Cardiac fibroblast (primary cell): ENCODE data around the gene MAD1L1.

Experiments
- DNase-seq, 2 donors: peaks; one replicate each; pipeline versions ENCODE4 v3.0.0 to v3.0.0-alpha.2; 2010; ENCODE audit warnings: low read depth in 2 of 2
- H3K4me3 ChIP-seq, 2 donors: replicated peaks in 1 of 2; 1 replicate in 1 of 2; 2 replicates in 1 of 2; pipeline ENCODE4 v1.5.1; 2011; ENCODE audit warnings: low read depth in 2 of 2, low read length in 2 of 2, mild to moderate bottlenecking in 2 of 2, moderate library complexity in 1 of 2
- CTCF ChIP-seq: IDR thresholded peaks from one replicate; pipeline ENCODE4 v1.5.1; 2011; ENCODE audit warnings: low read depth, mild to moderate bottlenecking, low read length, inconsistent platforms

Gene MAD1L1

DNA sequence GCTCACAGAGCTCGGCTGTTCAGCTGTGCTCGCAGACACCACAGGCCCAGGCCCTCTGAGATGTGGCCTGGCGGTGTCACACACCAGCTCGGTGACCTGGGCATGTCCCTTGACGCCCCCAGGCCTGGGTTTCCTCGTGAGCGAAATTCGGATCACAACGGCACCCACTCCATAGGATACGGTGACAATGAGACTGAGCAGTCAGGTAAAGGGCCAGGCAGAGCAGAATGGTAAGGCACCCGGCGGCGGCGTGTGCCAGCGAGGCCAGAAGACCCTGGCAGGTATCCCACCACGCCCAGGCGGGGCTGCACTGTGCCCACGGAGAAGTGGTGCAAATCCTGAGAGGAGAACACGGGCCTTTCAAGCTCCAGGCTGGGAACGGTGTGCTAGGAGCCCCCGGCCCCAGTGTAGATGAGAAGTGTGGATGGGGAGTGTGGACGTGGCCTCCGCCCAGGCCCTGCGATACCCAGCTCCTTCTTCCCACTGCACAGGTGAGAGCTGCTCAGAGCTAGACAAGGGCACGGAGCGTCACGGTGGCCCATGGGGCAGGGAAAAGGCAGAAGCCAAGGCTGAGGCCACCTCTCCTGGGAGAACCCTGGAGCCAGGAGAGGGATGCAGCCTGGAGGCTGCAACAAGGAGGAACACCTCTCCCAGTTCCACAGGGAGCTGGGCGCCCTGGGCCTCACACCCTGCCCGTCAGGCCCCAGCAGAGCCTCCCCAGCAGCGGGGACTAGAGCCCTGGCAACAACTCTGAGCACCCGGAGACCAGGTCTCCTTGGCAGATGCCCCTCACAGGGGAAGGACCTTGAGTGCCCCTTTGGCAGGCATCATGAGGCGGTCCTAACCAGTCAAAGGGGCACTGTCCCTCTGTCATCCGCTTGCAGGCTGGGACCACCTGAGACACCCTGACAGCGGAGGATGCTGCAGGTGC, 219.1 kb downstream of the MAD1L1 start:
- no peak overlapping the region for H3K4me3 ChIP-seq
- DNase-seq = no peak
- TF ChIP-seq CTCF = no peak

- H3K4me3 ChIP-seq = no peak overlapping the region
- no peak for TF ChIP-seq CTCF
- peak; percentile 22 to 48 for DNase-seq
Observed at GRCh38 chr7:2012981-2013380, 219.8 kb downstream of the MAD1L1 start.

DNA sequence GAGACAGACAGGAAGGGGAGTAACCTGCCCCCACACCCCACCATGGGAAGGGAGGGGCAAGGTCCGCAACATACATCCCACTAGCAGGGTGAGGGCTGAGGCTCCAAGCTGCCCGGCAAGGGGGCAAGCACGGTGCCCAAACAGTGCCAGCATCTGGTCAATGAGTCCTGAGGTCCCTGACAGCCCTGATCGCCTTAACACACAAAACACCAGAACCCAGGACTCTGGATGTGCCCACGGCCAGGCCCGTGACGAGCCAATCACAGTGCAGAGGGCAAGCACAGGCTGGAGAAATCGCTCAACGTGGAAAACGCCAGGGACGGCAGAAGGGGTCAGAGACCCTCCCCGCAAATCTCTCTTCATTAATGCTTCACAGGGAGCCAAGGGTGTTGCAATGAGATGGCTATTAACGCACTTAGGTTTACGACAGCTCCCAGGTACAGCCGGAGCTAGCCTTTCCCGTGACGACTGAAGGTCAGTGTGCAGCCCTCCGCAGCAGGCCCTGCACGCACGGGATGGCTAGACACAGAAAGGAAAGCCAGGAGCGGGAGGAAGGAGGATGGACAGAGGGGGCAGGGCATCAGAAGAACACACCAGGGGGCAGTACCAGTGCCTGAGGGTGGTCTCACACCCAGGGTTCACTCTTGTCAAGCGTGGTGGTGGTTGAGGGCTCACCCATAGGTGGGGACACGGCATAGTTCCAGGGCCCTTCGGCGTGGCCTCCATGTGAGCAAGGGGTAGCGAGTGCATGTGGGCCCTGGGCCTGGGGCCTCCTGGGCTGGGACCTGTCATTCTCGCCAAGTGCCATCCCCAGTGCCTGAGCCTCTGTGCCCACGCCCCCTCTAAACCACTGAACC, 220.5 kb downstream of the MAD1L1 start:
- H3K4me3 ChIP-seq = no peak overlapping the region
- no peak for TF ChIP-seq CTCF
- no peak for DNase-seq

DNA sequence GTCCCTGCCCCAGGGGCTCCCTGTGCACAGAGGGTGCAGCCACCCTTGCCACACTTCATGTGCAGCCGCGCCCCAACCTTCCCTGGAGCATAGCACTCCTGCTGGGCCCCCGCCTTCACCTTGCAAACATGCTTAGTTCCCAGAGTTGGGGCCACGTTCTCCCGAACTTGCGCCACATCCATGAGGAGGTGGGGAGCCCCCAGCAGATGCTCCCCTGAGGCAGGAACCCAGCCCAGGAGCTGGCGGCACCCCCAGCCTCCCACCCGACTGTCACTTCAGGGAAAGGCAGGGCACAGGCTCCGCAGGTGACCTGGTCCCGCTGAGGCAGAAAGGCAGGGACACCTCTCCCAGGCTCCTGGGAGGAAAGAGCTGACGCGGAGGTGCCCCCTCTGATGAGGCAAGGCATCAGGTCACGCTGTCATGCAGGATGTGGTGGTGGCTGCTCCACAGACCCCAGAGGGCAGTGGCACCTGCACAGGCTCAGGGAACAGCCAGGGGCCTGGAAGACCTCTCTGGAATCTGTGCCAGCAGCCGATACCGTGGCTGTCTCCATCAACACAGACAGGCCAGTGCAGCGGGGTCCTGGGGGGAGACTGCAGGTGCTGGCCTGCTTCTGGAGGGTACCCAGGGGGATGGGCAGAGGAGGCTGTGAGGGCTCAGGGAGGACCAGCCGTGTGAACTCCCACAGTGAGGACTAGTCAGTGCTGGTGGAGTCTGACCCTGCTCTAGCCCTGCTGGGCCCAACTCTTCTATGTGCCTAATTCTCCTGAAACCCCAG, 221.3 kb downstream of the MAD1L1 start:
- DNase-seq = no peak
- no peak overlapping the region for H3K4me3 ChIP-seq
- TF ChIP-seq CTCF = no peak

DNA sequence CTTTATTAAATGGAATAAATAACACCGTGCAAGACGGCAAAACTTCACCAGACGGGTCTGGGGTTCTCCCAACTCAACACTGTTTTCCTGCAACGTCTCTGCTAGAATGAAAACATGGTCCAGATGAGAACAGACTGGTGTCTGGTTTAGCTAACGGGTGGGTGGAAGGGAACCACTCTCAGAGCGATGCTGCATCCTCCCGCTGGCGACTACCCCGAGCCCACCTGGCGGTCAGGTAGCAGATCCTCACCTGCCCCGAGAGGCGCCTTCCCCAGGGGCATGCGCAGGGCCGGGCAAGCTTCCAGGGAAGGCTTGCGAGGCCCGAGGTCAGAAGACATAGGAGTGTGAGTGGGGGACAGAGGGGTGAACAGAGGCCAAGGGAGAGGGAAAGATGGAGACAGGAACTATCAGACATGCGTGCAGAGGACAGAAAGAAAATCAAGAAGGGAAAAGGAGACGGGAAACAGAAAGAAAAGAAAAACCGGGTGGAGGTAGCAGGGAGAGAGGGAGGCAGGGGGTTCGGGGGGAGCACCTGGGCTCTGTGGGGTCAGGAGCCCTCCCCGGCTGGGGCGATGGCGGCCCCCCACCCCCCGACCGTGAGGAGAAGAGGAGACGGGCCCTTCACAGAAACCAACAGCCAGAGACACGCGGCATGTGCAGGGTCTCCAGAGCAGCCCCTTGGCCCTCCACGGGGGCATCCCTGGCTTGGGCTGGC, 222.0 kb downstream of the MAD1L1 start:
- no peak for DNase-seq
- TF ChIP-seq CTCF = no peak
- H3K4me3 ChIP-seq = no peak overlapping the region

DNA sequence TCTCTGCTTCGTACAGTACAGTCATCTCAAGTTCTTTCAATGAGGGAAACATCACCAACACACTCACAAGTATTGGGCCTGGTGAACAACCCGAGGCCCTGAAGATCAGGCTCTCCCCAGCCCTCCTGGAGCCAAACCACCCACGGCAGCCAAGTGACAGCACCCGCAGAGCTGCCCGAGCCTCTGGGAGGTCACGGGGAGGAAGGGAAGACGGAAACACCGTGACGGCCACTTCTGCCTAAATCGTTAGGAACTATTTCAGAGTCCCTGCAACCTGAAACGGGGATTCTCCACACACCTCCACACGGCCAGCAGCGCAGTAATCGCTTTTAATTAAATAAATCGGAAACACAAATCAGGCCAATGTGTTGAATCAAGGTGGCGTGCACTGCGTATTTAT, 222.6 kb downstream of the MAD1L1 start:
- no peak for TF ChIP-seq CTCF
- no peak overlapping the region for H3K4me3 ChIP-seq
- DNase-seq = no peak
